ENCODE results near the gene PTPRT. TPM values are rescaled to one million over a fixed set of nuclear protein-coding genes. Genes with fewer than 3 reads are reported as not detected.

Gene PTPRT
- total RNA-seq, 1 donor from 2014 or later, result 0.10 TPM

- DNase-seq, result no peak
- intact Hi-C loops (cut with micrococcal nuclease), result no loop called here
- ATAC-seq, result no peak
These were observed 1161.9 kb downstream of the PTPRT start for GRCh38 chr20:42027746-42028268.

GRCh38 chr20:42026599-42026998 is 1163.1 kb downstream of the PTPRT start:
- ATAC-seq (no peak), DNase-seq (no peak)
- intact Hi-C loops (cut with micrococcal nuclease), result no loop called here

GRCh38 chr20:42024653-42025052 is 1165.1 kb downstream of the PTPRT start:
- intact Hi-C loops (cut with micrococcal nuclease), result no loop called here
- ATAC-seq, result no peak

More at GRCh38 chr20:42024653-42025052, 1165.1 kb downstream of the PTPRT start:
- DNase-seq, result no peak

All from left ventricle myocardium superior (tissue), 1 donor.